Midbrain (tissue), 1 donor: ENCODE data around the gene TADA2B.
A peak's percentile ranks its signal among the peaks of the same experiment; 100 is the strongest.

Experiments used
- DNase-seq: peaks from one replicate; lab custom pipeline; 2025; lab: John Stamatoyannopoulos, UW

The TADA2B gene

GRCh38 chr4:7043284-7044136, at the start of gene TADA2B:
Gene TADA2B (plus strand): TSS chr4:7043372. CDS start chr4:7043580, 208 bp downstream.
- DNase-seq = peak; percentile 30

- no peak for DNase-seq
Observed at GRCh38 chr4:6996481-6996880, 46.7 kb upstream of the TADA2B start.

- DNase-seq = no peak
Observed at GRCh38 chr4:6999172-7000086, 43.7 kb upstream of the TADA2B start.

- peak; percentile 62 for DNase-seq
Observed at GRCh38 chr4:7000421-7001176, 42.6 kb upstream of the TADA2B start.

GRCh38 chr4:7001271-7001670, 41.9 kb upstream of the TADA2B start:
- no peak for DNase-seq

- no peak for DNase-seq
Observed at GRCh38 chr4:7002336-7002735, 40.8 kb upstream of the TADA2B start.

GRCh38 chr4:7003176-7003878, 39.8 kb upstream of the TADA2B start:
- no peak for DNase-seq

- DNase-seq = no peak
Observed at GRCh38 chr4:7003879-7004240, 39.3 kb upstream of the TADA2B start.

- no peak for DNase-seq
Observed at GRCh38 chr4:7004331-7004730, 38.8 kb upstream of the TADA2B start.

GRCh38 chr4:7005571-7005970, 37.6 kb upstream of the TADA2B start:
- DNase-seq = no peak

- no peak for DNase-seq
Observed at GRCh38 chr4:7006411-7006810, 36.8 kb upstream of the TADA2B start.

GRCh38 chr4:7007142-7007907, 35.8 kb upstream of the TADA2B start:
- DNase-seq = no peak

GRCh38 chr4:7007944-7008343, 35.2 kb upstream of the TADA2B start:
- no peak for DNase-seq

- no peak for DNase-seq
Observed at GRCh38 chr4:7009564-7009963, 33.6 kb upstream of the TADA2B start.

GRCh38 chr4:7013175-7013574, 30.0 kb upstream of the TADA2B start:
- no peak for DNase-seq

GRCh38 chr4:7014815-7015214, 28.4 kb upstream of the TADA2B start:
- no peak for DNase-seq

GRCh38 chr4:7015383-7016035, 27.7 kb upstream of the TADA2B start:
- no peak for DNase-seq

GRCh38 chr4:7016086-7016485, 27.1 kb upstream of the TADA2B start:
- DNase-seq = no peak

- no peak for DNase-seq
Observed at GRCh38 chr4:7016512-7016911, 26.7 kb upstream of the TADA2B start.

- peak; percentile 48 for DNase-seq
Observed at GRCh38 chr4:7017446-7018048, 25.6 kb upstream of the TADA2B start.
